ENCODE data around the gene GRIN1. TPM values are rescaled to one million over a fixed set of nuclear protein-coding genes. Genes with fewer than 3 reads are reported as not detected.

The GRIN1 gene
- total and polyA plus RNA-seq, 2 of the 13 experiments (the other 11 are each of a cell fraction or from before 2014, with no cell fraction given): 0.13 TPM; not detected in 1

GRCh38 chr9:137129456-137130175 is 9.3 kb upstream of the GRIN1 start (continued):
- peak; percentile 59 for TF ChIP-seq ZNF407 (CRISPR knock-in tag; IDR thresholded peaks at IDR 0.05; ENCODE audit: not compliant biosample characterization)
- TF ChIP-seq ZNF205 (CRISPR knock-in tag; IDR thresholded peaks at IDR 0.05): no peak
- no peak for TF ChIP-seq NONO (IDR thresholded peaks at IDR 0.05)
- peak; percentile 54 for TF ChIP-seq NONO (CRISPR knock-in tag; conservative IDR thresholded peaks at IDR 0.05)
- peak in 1 of 2 experiments; percentile 71; a peak in 1 of 4 replicates for TF ChIP-seq REST (IDR thresholded peaks at IDR 0.05; ENCODE audit: borderline replicate concordance in 1 of 2, low read depth in 1 of 2, low read length in 2 of 2)
- peak; percentile 88 for TF ChIP-seq ZNF777 (CRISPR knock-in tag; IDR thresholded peaks at IDR 0.05)
- peak; percentile 97 for TF ChIP-seq TAF1 (CRISPR knock-in tag; IDR thresholded peaks at IDR 0.05)
- TF ChIP-seq ARID2 (CRISPR knock-in tag; IDR thresholded peaks at IDR 0.05; ENCODE audit: borderline replicate concordance): 0 out of 2 replicates have a peak, but pooled peaks have one; percentile 75
- 0 out of 2 replicates have a peak, but pooled peaks have one; percentile 72 for TF ChIP-seq BATF2 (CRISPR knock-in tag; IDR thresholded peaks at IDR 0.05)
- peak; percentile 58 for TF ChIP-seq TBX2 (CRISPR knock-in tag; IDR thresholded peaks at IDR 0.05; ENCODE audit: borderline replicate concordance)
- peak; percentile 78 for TF ChIP-seq GABPB1 (CRISPR knock-in tag; IDR thresholded peaks at IDR 0.05)
- 0 out of 2 replicates have a peak, but pooled peaks have one; percentile 67 for TF ChIP-seq SMAD9 (CRISPR knock-in tag; IDR thresholded peaks at IDR 0.05)
- TF ChIP-seq ARNT2 (CRISPR knock-in tag; IDR thresholded peaks at IDR 0.05; ENCODE audit: low read depth): peak; percentile 63; the same call in 1 of the 2 replicates
- TF ChIP-seq ZNF660 (CRISPR knock-in tag; IDR thresholded peaks at IDR 0.05; ENCODE audit: borderline replicate concordance, low read depth): 0 out of 2 replicates have a peak, but pooled peaks have one; percentile 13
- TF ChIP-seq ZNF414 (CRISPR knock-in tag; IDR thresholded peaks at IDR 0.05): peak; percentile 67; the same call in 1 of the 2 replicates

All from HepG2 (cell line).